ENCODE measurements around the gene DUOXA1.

DUOXA1 gene

DNA sequence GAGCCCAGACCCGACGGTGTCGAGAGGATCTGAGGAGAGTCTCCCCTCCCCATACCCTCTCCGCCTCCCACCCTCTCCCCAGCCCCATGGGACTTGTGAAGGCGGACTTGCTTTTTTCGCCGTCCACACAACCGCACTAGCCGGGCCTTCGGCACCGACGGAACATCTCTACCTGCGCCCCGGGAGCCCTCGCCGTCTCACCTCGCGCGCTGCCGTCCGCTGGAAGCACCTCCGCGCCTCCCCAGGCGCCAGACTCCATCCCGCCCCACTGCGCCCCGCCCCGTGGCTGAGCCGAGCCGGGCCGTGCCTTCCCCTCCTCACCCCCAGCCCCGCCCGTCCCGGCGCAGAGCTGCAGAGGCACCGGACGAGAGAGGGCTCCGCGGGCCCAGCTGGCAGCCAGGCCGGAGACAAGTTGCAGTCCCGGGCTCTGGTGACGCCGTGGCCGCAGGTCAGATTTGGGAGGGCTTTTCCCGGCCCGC, at the start of gene DUOXA1, which contains the start of gene DUOX1:
TSS of gene DUOXA1 (minus strand) at position 229 of the 479 bp plus-strand sequence. CDS start 6,865 bp downstream, outside the sequence.
TSS of gene DUOX1 (plus strand) at position 344 of the 479 bp plus-strand sequence. CDS start 1,973 bp downstream, outside the sequence.
- no peak for DNase-seq (ENCODE audit: low read depth)

GRCh38 chr15:45177285-45177684, 47.6 kb upstream of the DUOXA1 start:
- no peak for DNase-seq (ENCODE audit: low read depth)

- DNase-seq (ENCODE audit: low read depth) = no peak
These were observed 44.9 kb upstream of the DUOXA1 start for GRCh38 chr15:45174577-45174976.

DNA sequence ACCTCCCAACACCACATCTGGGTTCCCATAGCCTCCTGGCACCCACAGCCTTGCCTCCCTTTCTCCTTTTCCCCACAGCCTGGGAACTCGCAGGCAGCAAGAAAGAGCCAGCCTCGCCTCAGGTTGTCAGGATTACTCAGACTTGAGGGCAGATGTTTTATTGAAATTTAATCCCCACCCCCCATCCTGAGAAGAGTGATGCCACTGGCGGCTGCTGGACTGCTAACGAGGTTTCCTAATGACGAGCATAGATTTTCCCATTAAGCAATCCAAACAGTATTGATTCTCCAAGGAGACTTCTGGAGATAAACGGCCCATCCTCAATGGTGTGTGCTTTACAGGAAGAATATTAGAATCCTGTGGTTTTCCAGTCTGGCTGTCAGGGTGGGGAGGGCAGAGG, 44.4 kb upstream of the DUOXA1 start:
- DNase-seq (ENCODE audit: low read depth) = no peak

- DNase-seq (ENCODE audit: low read depth) = no peak
These were observed 42.2 kb upstream of the DUOXA1 start for GRCh38 chr15:45171912-45172311.

DNA sequence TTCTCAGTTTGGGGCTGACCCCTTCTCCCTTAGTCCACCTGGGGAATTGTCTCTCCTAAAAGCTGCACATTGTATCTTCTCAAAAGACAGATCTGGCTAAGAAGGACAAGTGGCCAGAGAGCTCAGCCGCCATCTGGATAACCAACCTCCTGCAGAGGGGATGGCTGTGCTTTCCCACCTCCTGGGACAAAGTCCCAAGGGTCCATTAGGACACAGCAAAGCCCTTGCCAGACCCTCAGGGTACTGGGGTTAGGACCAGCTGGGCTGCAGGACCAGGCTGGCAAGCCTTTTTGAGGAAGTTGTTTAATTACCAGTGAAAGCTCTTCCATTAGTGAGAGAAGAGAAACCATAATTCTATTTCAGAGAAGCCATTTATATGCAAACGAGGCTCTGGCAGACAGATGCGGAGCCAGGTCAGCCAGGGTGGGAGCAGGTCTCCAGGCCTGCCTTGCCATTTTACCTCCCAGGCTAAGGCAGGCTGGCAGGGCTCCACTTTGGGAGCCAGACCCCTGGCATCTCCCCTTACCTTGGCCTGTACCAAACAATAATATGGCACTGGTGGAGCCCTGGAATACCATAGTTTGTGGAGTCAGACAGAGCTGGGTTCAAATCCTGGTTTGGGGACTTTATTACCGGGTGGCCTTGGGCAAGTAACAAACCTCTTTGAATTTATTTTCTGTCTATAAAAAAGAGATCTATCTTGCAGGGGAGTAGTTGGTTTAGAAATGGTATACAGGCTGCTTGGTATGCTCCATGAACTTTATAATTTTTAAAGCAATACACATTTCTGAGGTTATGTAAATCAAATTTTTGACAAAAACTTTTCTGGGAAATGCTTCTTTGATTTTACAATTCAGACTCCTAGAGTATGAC, 40.2 kb upstream of the DUOXA1 start:
- no peak for DNase-seq (ENCODE audit: low read depth)

DNA sequence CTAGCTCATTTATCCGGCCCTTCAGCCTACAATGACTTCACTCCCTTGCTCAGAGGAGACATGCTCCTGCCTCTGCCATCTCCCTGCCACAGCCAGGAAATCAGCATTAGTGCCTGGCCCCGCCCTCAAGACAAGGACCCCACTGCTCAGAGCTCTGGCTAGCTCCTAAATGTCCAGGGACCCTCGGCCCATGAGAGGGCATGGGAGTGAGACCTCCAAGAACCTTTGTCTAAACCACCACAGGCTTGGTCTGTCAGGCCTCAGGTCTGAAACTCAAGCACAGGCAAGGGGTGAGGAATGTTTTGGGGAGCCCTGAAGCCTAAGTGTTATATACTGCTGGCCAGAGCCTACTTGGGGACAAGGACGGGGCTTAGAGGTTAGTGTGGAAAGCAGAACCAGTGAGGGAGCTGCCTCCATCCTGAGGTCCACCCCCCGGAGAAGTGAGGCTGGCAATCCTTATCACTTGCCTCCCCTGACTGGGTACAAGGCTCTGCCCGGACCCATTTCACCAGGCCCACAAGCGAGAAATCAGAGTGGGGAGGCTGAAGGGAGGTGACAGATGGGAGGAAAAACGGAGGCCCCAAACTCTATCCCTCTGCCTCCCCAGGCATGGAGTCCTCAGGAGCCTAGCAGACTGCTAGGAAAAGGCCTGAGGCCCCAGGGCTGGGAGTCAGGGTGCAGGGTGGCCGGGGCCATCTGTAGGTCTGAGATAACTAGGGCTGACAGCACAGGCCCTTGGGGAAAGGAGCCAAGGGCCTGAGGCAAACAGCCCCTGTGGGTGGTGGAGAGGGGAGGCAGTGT, 39.3 kb upstream of the DUOXA1 start:
- no peak for DNase-seq (ENCODE audit: low read depth)

- no peak for DNase-seq (ENCODE audit: low read depth)
These were observed 38.6 kb upstream of the DUOXA1 start for GRCh38 chr15:45168286-45168685.

GRCh38 chr15:45167631-45168205, 38.0 kb upstream of the DUOXA1 start:
- no peak for DNase-seq (ENCODE audit: low read depth)

GRCh38 chr15:45166834-45167630, 37.4 kb upstream of the DUOXA1 start:
- DNase-seq (ENCODE audit: low read depth) = peak; percentile 82

DNA sequence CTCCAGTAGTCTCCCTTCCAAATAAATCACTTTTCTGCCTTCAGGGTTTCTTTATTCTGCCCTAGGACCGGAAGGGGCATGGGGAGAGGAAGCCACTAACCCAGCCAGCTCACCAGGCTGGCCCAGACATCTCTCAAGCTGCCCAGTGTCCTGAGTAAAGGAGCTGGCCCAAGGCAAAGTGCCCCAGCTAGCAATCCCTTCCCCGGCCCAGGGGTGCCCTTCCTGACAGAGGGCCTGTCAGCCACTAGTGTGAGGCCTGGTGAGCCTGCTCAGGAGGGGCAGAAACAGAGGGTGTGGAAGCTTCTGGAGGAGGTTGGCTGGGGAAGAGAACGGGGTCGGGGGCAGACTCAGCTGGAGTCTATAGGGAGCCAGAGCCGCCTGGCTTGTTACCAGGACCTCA, 35.9 kb upstream of the DUOXA1 start:
- DNase-seq (ENCODE audit: low read depth) = no peak

DNA sequence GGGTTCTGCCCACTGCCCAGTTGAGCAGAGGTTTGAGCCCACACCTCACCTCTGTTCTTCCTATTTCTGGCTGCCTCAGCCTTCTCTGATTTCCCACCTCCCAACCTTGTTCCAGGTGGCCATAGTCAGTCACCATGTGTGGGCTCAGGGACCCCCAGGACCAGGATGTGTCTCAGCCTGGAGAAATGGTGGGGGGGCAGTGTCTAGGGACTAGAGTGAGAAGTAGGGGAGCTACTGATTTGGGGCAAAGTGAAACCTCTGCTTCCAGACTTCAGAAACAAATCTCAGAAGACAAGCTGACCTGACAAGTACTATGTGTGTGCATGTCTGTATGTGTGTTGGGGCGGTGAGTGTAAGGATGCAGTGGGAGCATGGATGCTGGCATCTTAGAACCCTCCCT, 35.2 kb upstream of the DUOXA1 start:
- no peak for DNase-seq (ENCODE audit: low read depth)

- no peak for DNase-seq (ENCODE audit: low read depth)
These were observed 33.8 kb upstream of the DUOXA1 start for GRCh38 chr15:45163508-45163856.

- peak; percentile 49 for DNase-seq (ENCODE audit: low read depth)
These were observed 33.3 kb upstream of the DUOXA1 start for GRCh38 chr15:45162771-45163507.

DNA sequence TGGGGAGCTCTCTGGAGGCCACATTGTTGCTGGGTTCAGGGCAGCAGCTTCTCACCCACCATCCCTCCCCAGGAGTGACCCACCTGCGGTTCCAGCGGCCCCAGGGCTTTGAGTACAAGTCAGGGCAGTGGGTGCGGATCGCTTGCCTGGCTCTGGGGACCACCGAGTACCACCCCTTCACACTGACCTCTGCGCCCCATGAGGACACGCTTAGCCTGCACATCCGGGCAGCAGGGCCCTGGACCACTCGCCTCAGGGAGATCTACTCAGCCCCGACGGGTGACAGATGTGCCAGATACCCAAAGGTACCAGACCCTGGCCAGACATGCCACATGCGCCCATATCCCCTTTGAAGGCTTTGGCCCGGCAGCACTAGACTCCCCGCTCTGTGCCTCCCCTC, 32.0 kb upstream of the DUOXA1 start:
- no peak for DNase-seq (ENCODE audit: low read depth)

- DNase-seq (ENCODE audit: low read depth) = no peak
These were observed 28.3 kb upstream of the DUOXA1 start for GRCh38 chr15:45157974-45158373.

- no peak for DNase-seq (ENCODE audit: low read depth)
These were observed 27.2 kb upstream of the DUOXA1 start for GRCh38 chr15:45156744-45157455.

GRCh38 chr15:45155739-45156138, 26.1 kb upstream of the DUOXA1 start:
- DNase-seq (ENCODE audit: low read depth) = no peak

- DNase-seq (ENCODE audit: low read depth) = no peak
These were observed 22.5 kb upstream of the DUOXA1 start for GRCh38 chr15:45151998-45152828.
